SKM-1 treated with dmso at 0.1 percent for 144 hours (cell line): ENCODE results near the gene LRP1B.
A peak's percentile ranks its signal among the peaks of the same experiment; 100 is the strongest.
"Not testable (repeated sequence)": the region's sequence is repeated elsewhere in the genome, so short reads cannot be mapped to it uniquely, and the experiment has no call there.

ENCODE experiments used
- DNase-seq: peaks from one replicate; lab custom pipeline; 2025; ENCODE audit not compliant: unreplicated experiment; lab: John Stamatoyannopoulos, UW

LRP1B gene

GRCh38 chr2:140337061-140337460 is 1793.8 kb downstream of the LRP1B start:
- no peak for DNase-seq

- no peak for DNase-seq
Measured at GRCh38 chr2:140316345-140316744, 1814.5 kb downstream of the LRP1B start.

GRCh38 chr2:140311905-140312304 is 1818.9 kb downstream of the LRP1B start:
- no peak for DNase-seq

GRCh38 chr2:140308706-140309105 is 1822.1 kb downstream of the LRP1B start:
- DNase-seq = no peak

- no peak for DNase-seq
Measured at GRCh38 chr2:140307532-140307931, 1823.3 kb downstream of the LRP1B start.

- no peak for DNase-seq
Measured at GRCh38 chr2:140295767-140296166, 1835.0 kb downstream of the LRP1B start.

GRCh38 chr2:140288726-140289125 is 1842.1 kb downstream of the LRP1B start:
- DNase-seq = no peak

- no peak for DNase-seq
Measured at GRCh38 chr2:140288213-140288612, 1842.6 kb downstream of the LRP1B start.

- no peak for DNase-seq
Measured at GRCh38 chr2:140286377-140286776, 1844.4 kb downstream of the LRP1B start.

GRCh38 chr2:140277344-140277743 is 1853.5 kb downstream of the LRP1B start:
- not testable (repeated sequence) for DNase-seq

GRCh38 chr2:140276661-140277060 is 1854.2 kb downstream of the LRP1B start:
- DNase-seq = no peak

- DNase-seq = no peak
Measured at GRCh38 chr2:140275427-140275826, 1855.4 kb downstream of the LRP1B start.

- DNase-seq = no peak
Measured at GRCh38 chr2:140274891-140275290, 1855.9 kb downstream of the LRP1B start.

- DNase-seq = no peak
Measured at GRCh38 chr2:140273958-140274357, 1856.9 kb downstream of the LRP1B start.

GRCh38 chr2:140273408-140273807 is 1857.4 kb downstream of the LRP1B start:
- no peak for DNase-seq

- no peak for DNase-seq
Measured at GRCh38 chr2:140270224-140270623, 1860.6 kb downstream of the LRP1B start.

- no peak for DNase-seq
Measured at GRCh38 chr2:140269000-140269399, 1861.8 kb downstream of the LRP1B start.

- no peak for DNase-seq
Measured at GRCh38 chr2:140262908-140263307, 1867.9 kb downstream of the LRP1B start.

GRCh38 chr2:140257692-140258300 is 1873.0 kb downstream of the LRP1B start:
- DNase-seq = peak; percentile 83

- DNase-seq = no peak
Measured at GRCh38 chr2:140256080-140256479, 1874.7 kb downstream of the LRP1B start.

- no peak for DNase-seq
Measured at GRCh38 chr2:140249821-140250220, 1881.0 kb downstream of the LRP1B start.

GRCh38 chr2:140248623-140249022 is 1882.2 kb downstream of the LRP1B start:
- no peak for DNase-seq

- no peak for DNase-seq
Measured at GRCh38 chr2:140247451-140248195, 1883.2 kb downstream of the LRP1B start.
